GM12892 (cell line): ENCODE data around the gene ATP2B3.
A peak's percentile ranks its signal among the peaks of the same experiment; 100 is the strongest.

ENCODE experiments used
- DNase-seq: peaks from one replicate; pipeline ENCODE4 v3.0.0; 2011; ENCODE audit not compliant: insufficient read length
- FAIRE-seq: peaks from 2 replicates; lab custom pipeline; 2011; peaks lifted over from hg19 to GRCh38; lab: Jason Lieb, UNC
- POLR2A ChIP-seq: IDR thresholded peaks from 2 replicates; pipeline ENCODE4 v1.6.1; 2011; ENCODE audit warnings: low read depth, low read length, control low read depth
- POLR2AphosphoS5 ChIP-seq: IDR thresholded peaks from 2 replicates; pipeline ENCODE4 v1.6.1; 2011; ENCODE audit warnings: low read depth, low read length, control low read depth
- TAF1 ChIP-seq: IDR thresholded peaks from 2 replicates; pipeline ENCODE4 v1.6.1; 2011; ENCODE audit warnings: low read depth, mild to moderate bottlenecking, control low read depth, low read length, borderline replicate concordance

Gene ATP2B3

GRCh38 chrX:153499341-153499740 lies 18.1 kb upstream of the ATP2B3 start:
- FAIRE-seq (no peak), DNase-seq (no peak)
- TF ChIP-seq POLR2AphosphoS5 (no peak), POLR2A (no peak), TAF1 (no peak)

GRCh38 chrX:153499876-153500275 lies 17.6 kb upstream of the ATP2B3 start:
- no peak for FAIRE-seq
- TF ChIP-seq TAF1: no peak
- TF ChIP-seq POLR2A: no peak
- TF ChIP-seq POLR2AphosphoS5: no peak
- DNase-seq: no peak

GRCh38 chrX:153500676-153501280 lies 16.7 kb upstream of the ATP2B3 start:
- FAIRE-seq (peak; percentile 78), DNase-seq (no peak)
- TF ChIP-seq POLR2A: no peak

GRCh38 chrX:153501530-153501929 lies 15.9 kb upstream of the ATP2B3 start:
- FAIRE-seq (no peak), DNase-seq (no peak)
- TF ChIP-seq POLR2A: no peak
- TF ChIP-seq POLR2AphosphoS5: no peak
- no peak for TF ChIP-seq TAF1

- DNase-seq: no peak
- no peak for FAIRE-seq
- no peak for TF ChIP-seq TAF1
- TF ChIP-seq POLR2AphosphoS5: no peak
- TF ChIP-seq POLR2A: no peak
Observed at GRCh38 chrX:153502131-153502530, 15.3 kb upstream of the ATP2B3 start.

GRCh38 chrX:153502796-153503195 lies 14.6 kb upstream of the ATP2B3 start:
- DNase-seq (no peak), FAIRE-seq (no peak)
- no peak for TF ChIP-seq TAF1
- TF ChIP-seq POLR2A: no peak
- TF ChIP-seq POLR2AphosphoS5: no peak

- no peak for FAIRE-seq
- DNase-seq: no peak
- TF ChIP-seq TAF1: no peak
- no peak for TF ChIP-seq POLR2AphosphoS5
- TF ChIP-seq POLR2A: no peak
Observed at GRCh38 chrX:153504445-153505016, 12.9 kb upstream of the ATP2B3 start.

- DNase-seq (no peak), FAIRE-seq (no peak)
- TF ChIP-seq POLR2A: no peak
- TF ChIP-seq TAF1: no peak
- TF ChIP-seq POLR2AphosphoS5: no peak
Observed at GRCh38 chrX:153505361-153505760, 12.1 kb upstream of the ATP2B3 start.

GRCh38 chrX:153507484-153508178 lies 9.8 kb upstream of the ATP2B3 start:
- TF ChIP-seq TAF1: no peak
- no peak for TF ChIP-seq POLR2AphosphoS5
- no peak for TF ChIP-seq POLR2A
- DNase-seq: peak; percentile 98
- peak; percentile 92 for FAIRE-seq

- TF ChIP-seq TAF1: no peak
- DNase-seq: no peak
- FAIRE-seq: no peak
Observed at GRCh38 chrX:153509592-153509991, 7.8 kb upstream of the ATP2B3 start.

- TF ChIP-seq POLR2A (no peak), TAF1 (no peak), POLR2AphosphoS5 (no peak)
- FAIRE-seq (no peak), DNase-seq (no peak)
Observed at GRCh38 chrX:153510383-153510782, 7.1 kb upstream of the ATP2B3 start.

GRCh38 chrX:153511784-153512500 lies 5.5 kb upstream of the ATP2B3 start:
- DNase-seq: no peak
- FAIRE-seq: no peak
- TF ChIP-seq POLR2A (no peak), TAF1 (no peak), POLR2AphosphoS5 (no peak)

GRCh38 chrX:153512501-153512893 lies 4.9 kb upstream of the ATP2B3 start:
- DNase-seq: no peak
- no peak for TF ChIP-seq TAF1
- no peak for TF ChIP-seq POLR2AphosphoS5
- TF ChIP-seq POLR2A: no peak
- no peak for FAIRE-seq
